ENCODE results near the gene CST8. TPM values are rescaled to one million over a fixed set of nuclear protein-coding genes. Genes with fewer than 3 reads are reported as not detected.

The CST8 gene
- total RNA-seq, 2 experiments from 2014 or later = not detected

DNA sequence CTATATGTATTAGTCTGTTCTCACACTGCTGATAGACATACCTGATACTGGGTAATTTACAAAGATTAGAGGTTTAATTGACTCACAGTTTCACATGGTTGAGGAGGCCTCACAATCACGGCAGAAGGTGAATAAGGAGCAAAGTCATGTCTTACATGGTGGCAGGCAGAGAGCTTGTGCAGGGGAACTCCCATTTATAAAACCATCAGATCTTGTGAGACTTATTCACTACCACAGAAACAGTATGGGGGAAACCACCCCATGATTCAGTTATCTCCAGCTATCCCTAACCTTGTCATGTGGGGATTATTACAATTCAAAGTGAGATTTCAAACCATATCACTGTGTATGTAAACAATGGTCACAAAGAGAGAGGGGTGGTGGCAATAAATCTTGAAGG lies 6.6 kb downstream of the CST8 start:
- TF ChIP-seq, protein P1, sequence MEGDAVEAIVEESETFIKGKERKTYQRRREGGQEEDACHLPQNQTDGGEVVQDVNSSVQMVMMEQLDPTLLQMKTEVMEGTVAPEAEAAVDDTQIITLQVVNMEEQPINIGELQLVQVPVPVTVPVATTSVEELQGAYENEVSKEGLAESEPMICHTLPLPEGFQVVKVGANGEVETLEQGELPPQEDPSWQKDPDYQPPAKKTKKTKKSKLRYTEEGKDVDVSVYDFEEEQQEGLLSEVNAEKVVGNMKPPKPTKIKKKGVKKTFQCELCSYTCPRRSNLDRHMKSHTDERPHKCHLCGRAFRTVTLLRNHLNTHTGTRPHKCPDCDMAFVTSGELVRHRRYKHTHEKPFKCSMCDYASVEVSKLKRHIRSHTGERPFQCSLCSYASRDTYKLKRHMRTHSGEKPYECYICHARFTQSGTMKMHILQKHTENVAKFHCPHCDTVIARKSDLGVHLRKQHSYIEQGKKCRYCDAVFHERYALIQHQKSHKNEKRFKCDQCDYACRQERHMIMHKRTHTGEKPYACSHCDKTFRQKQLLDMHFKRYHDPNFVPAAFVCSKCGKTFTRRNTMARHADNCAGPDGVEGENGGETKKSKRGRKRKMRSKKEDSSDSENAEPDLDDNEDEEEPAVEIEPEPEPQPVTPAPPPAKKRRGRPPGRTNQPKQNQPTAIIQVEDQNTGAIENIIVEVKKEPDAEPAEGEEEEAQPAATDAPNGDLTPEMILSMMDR (IDR thresholded peaks at IDR 0.05) = no peak
- peaks cover 14% of the 10 kb centered on the region for H3K27me3 Mint-ChIP-seq
- peak overlapping the region; percentile 69 for H3K27ac Mint-ChIP-seq
- ChIA-PET POLR2A (interaction anchor here (0.8 kb wide), 1 partner anchor 148 kb away, joined by 3 read pairs; no protein-coding TSS in a partner anchor), CTCF (no interaction called here)
- H3K36me3 Mint-ChIP-seq (ENCODE audit: low read depth) = peaks cover 6% of the 10 kb centered on the region
- peaks cover 15% of the 10 kb centered on the region for H3K9me3 Mint-ChIP-seq
- H3K4me1 Mint-ChIP-seq (ENCODE audit: low read depth) = peaks cover 12% of the 10 kb centered on the region
- DNase-seq (peak; percentile 63), ATAC-seq (peak; percentile 94)
- H3K4me3 Mint-ChIP-seq = no peak overlapping the region
- intact Hi-C loops (cut with micrococcal nuclease) = no loop called here

DNA sequence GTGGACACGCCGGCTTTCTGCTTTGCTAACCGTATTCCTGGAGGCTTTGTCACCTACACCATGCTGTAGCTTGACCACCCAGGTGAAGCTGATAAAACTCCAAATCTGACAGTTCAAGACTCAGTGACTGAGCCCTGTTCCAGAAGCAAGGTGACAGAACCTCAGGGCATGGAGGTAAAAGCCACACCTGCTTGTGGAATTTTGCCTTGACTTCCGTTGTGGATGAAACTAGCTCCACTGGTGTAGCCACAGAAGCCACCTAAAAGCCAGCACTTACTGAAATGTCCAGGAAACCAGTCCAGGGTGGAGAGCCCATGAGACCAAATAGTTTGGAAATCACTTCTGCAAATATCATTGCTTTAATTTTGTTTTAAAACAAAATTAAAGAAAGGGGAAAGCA lies 11.0 kb downstream of the CST8 start:
- no peak for ATAC-seq
- peaks cover 6% of the 10 kb centered on the region for H3K9me3 Mint-ChIP-seq
- ChIA-PET POLR2A (no interaction called here), CTCF (interaction anchor here (0.7 kb wide), 1 partner anchor 105 kb away, joined by 3 read pairs; no protein-coding TSS in a partner anchor)
- intact Hi-C loops (cut with micrococcal nuclease) = no loop called here
- TF ChIP-seq, protein P1 (IDR thresholded peaks at IDR 0.05) = no peak
- no peak overlapping the region for H3K4me3 Mint-ChIP-seq
- no peaks in the 10 kb centered on the region for H3K36me3 Mint-ChIP-seq (ENCODE audit: low read depth)
- H3K27me3 Mint-ChIP-seq = peaks cover 20% of the 10 kb centered on the region
- DNase-seq = no peak
- no peak overlapping the region for H3K27ac Mint-ChIP-seq
- H3K4me1 Mint-ChIP-seq (ENCODE audit: low read depth) = peaks cover 8% of the 10 kb centered on the region

DNA sequence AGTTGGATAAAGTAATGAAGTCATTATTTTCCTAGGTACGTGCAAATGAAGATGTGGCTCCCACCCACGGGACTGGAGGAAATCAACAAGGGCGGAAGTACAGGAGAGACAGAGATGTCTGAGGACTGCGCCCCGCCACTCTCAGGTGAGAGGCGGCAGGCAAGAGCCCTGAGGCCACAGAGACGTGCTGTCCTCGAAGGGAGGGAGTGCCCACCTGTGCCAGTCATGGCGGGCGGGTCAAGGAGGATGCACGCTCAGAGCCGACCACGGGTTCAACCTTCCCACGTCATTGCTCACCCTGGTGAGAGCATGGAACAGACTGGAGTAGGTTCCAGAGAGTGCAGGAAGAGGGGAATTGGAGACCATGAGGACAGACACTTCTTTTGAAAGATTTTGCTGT lies 12.7 kb downstream of the CST8 start:
- Mint-ChIP-seq H3K27ac (no peak overlapping the region), H3K4me1 (ENCODE audit: low read depth) (no peaks in the 10 kb centered on the region), H3K9me3 (no peaks in the 10 kb centered on the region), H3K27me3 (peaks cover 21% of the 10 kb centered on the region), H3K36me3 (ENCODE audit: low read depth) (no peaks in the 10 kb centered on the region), H3K4me3 (no peak overlapping the region)
- TF ChIP-seq, protein P1 (IDR thresholded peaks at IDR 0.05) = no peak
- DNase-seq (no peak), ATAC-seq (no peak)
- ChIA-PET CTCF (no interaction called here), POLR2A (no interaction called here)
- intact Hi-C loops (cut with micrococcal nuclease) = no loop called here

DNA sequence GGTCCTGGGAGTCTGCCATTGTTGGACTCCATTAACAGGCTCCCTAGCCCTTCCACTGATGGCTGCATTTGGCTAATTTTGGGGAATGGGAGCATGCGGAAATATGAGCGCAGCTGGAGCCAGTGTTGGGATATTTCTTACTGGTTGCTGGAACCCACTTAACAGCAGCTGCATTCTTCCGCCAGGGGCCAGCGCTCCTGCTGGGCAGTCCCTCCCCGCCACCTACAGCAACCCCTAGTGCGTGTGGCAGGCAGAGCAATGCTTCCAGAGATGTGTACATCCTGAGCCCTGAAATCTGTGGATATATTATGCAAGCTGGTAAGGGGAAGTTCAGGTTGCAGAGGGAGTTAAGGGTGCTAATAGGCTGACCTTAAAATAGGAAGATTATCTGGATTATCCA lies 16.4 kb downstream of the CST8 start:
- ChIA-PET CTCF (interaction anchor here (1.2 kb wide), 1 partner anchor 22 kb away, joined by 3 read pairs; no protein-coding TSS in a partner anchor), POLR2A (no interaction called here)
- H3K4me3 Mint-ChIP-seq = no peak overlapping the region
- H3K4me1 Mint-ChIP-seq (ENCODE audit: low read depth) = no peaks in the 10 kb centered on the region
- DNase-seq (no peak), ATAC-seq (no peak)
- no peaks in the 10 kb centered on the region for H3K36me3 Mint-ChIP-seq (ENCODE audit: low read depth)
- no peaks in the 10 kb centered on the region for H3K9me3 Mint-ChIP-seq
- intact Hi-C loops (cut with micrococcal nuclease) = no loop called here
- TF ChIP-seq, protein P1 (IDR thresholded peaks at IDR 0.05) = no peak
- peaks cover 13% of the 10 kb centered on the region for H3K27me3 Mint-ChIP-seq
- H3K27ac Mint-ChIP-seq = no peak overlapping the region

DNA sequence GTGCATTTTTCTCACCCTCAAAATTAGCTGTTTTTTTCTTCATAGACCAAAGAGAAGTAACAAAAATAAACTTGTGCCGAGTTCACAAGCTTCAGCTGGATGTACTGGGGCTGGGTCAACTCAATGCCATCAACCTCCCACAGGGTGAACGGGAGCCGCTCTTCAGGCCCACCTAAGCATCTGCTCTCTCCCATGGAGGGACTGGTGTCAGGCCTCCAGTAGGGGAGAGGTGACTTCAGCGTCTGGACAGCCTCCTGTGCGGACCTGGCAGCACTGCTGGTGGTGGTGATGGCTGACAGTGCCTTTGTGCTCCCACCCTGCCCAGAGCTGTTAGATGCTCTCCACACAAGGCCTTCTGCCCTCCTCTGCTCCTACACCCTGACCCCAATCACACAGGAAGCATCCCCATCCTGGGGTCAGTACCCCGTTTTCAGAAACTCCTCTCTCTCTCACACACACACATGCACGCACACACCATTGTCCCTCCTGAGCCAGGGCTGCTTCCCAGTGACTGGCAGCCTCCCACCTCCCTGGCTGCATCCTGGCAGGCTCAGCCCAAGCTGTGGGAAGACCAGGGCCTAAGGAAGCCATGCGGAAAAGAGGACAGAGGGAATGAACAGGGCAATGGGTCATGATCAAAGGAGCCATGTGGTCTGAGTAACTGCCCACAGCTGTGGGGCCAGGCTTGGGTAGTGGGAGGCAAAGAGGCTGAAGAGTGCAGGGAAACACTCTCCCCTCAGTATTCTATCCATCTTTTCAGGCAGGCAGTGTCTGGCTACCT lies 17.7 kb downstream of the CST8 start:
- Mint-ChIP-seq H3K27me3 (peaks cover 7% of the 10 kb centered on the region), H3K4me3 (no peak overlapping the region), H3K27ac (no peak overlapping the region), H3K36me3 (ENCODE audit: low read depth) (no peaks in the 10 kb centered on the region), H3K9me3 (no peaks in the 10 kb centered on the region), H3K4me1 (ENCODE audit: low read depth) (no peaks in the 10 kb centered on the region)
- ATAC-seq (no peak), DNase-seq (no peak)
- TF ChIP-seq, protein P1 (IDR thresholded peaks at IDR 0.05) = no peak
- intact Hi-C loops (cut with micrococcal nuclease) = no loop called here
- CTCF ChIA-PET = no interaction called here
- POLR2A ChIA-PET = no interaction called here

Data from activated CD8-positive, alpha-beta T cell treated with anti-CD3 and anti-CD28 coated beads for 36 hours (primary cell).